Stimulated activated CD4-positive, alpha-beta T cell treated with anti-CD3 and anti-CD28 coated beads, TNF-alpha, amount 100 ng/mL, for 1 hour (primary cell): Measurements from ENCODE around the gene STRIP2.
"Not testable (repeated sequence)": the region's sequence is repeated elsewhere in the genome, so short reads cannot be mapped to it uniquely, and the experiment has no call there.

Source experiments
- DNase-seq, 3 donors: peaks; one replicate each; pipeline ENCODE4 v3.0.0-alpha.2; 2020; ENCODE audit warnings: low read depth in 3 of 3, low spot score in 1 of 3

STRIP2 gene

GRCh38 chr7:129433847-129434674 is at the start of gene STRIP2:
STRIP2 (plus strand) TSS chr7:129434432; CDS start chr7:129434473, 41 bp downstream.
- peak; percentile 65 to 90 (median 69) for DNase-seq

- no peak for DNase-seq
These were observed 49.1 kb upstream of the STRIP2 start for GRCh38 chr7:129385116-129385515.

- DNase-seq, result no peak
These were observed 48.6 kb upstream of the STRIP2 start for GRCh38 chr7:129385598-129385997.

GRCh38 chr7:129386506-129386905 is 47.7 kb upstream of the STRIP2 start:
- DNase-seq, result no peak

- DNase-seq, result no peak
These were observed 46.7 kb upstream of the STRIP2 start for GRCh38 chr7:129387537-129387936.

GRCh38 chr7:129388333-129389098 is 45.7 kb upstream of the STRIP2 start:
- no peak for DNase-seq

GRCh38 chr7:129389829-129390228 is 44.4 kb upstream of the STRIP2 start:
- no peak for DNase-seq

- DNase-seq, result no peak
These were observed 43.9 kb upstream of the STRIP2 start for GRCh38 chr7:129390314-129390713.

GRCh38 chr7:129391546-129392171 is 42.6 kb upstream of the STRIP2 start:
- no peak for DNase-seq

GRCh38 chr7:129393255-129393654 is 41.0 kb upstream of the STRIP2 start:
- DNase-seq, result no peak

- no peak for DNase-seq
These were observed 40.1 kb upstream of the STRIP2 start for GRCh38 chr7:129394101-129394500.

- DNase-seq, result no peak
These were observed 39.0 kb upstream of the STRIP2 start for GRCh38 chr7:129394982-129395914.

- no peak for DNase-seq
These were observed 32.8 kb upstream of the STRIP2 start for GRCh38 chr7:129401228-129401966.

- no peak for DNase-seq
These were observed 32.0 kb upstream of the STRIP2 start for GRCh38 chr7:129401967-129402860.

- DNase-seq, result no peak
These were observed 28.7 kb upstream of the STRIP2 start for GRCh38 chr7:129405527-129405926.

GRCh38 chr7:129410238-129410637 is 24.0 kb upstream of the STRIP2 start:
- not testable (repeated sequence) for DNase-seq

- DNase-seq, result no peak
These were observed 21.7 kb upstream of the STRIP2 start for GRCh38 chr7:129412501-129412900.

GRCh38 chr7:129417073-129417472 is 17.2 kb upstream of the STRIP2 start:
- no peak for DNase-seq

GRCh38 chr7:129421717-129422250 is 12.4 kb upstream of the STRIP2 start:
- DNase-seq, result no peak
